Measurements from ENCODE around the gene SLC25A1.

- TF ChIP-seq CTCF (conservative IDR thresholded peaks at IDR 0.05; ENCODE audit: low read depth in 2 of 2) (no peak), EZH2 (IDR thresholded peaks at IDR 0.05; ENCODE audit: low read depth, unreplicated experiment) (no peak), REST (IDR thresholded peaks at IDR 0.05; ENCODE audit: unreplicated experiment) (no peak), POLR2AphosphoS5 (IDR thresholded peaks at IDR 0.05; ENCODE audit: low read depth) (no peak)
These were observed 35.3 kb downstream of the SLC25A1 start for GRCh38 chr22:19143212-19143611.

Data from GM23338 (cell line).